GM12875 (cell line): ENCODE results near the gene EDC3.
A peak's percentile ranks its signal among the peaks of the same experiment; 100 is the strongest.
"Not testable (repeated sequence)": the region's sequence is repeated elsewhere in the genome, so short reads cannot be mapped to it uniquely, and the experiment has no call there.

ENCODE experiments used
- H3K4me3 ChIP-seq: one replicate; pipeline ENCODE4 v1.5.1; 2011; ENCODE audit warnings: low read depth, low read length, control low read depth
- TF ChIP-seq, protein P1 (sequence below): IDR thresholded peaks from 2 replicates; pipeline ENCODE4 v1.5.1; 2011; ENCODE audit warnings: low read depth, mild to moderate bottlenecking, control low read depth, inconsistent platforms, low read length, moderate library complexity, borderline replicate concordance; ENCODE audit not compliant: insufficient read depth

EDC3 gene

DNA sequence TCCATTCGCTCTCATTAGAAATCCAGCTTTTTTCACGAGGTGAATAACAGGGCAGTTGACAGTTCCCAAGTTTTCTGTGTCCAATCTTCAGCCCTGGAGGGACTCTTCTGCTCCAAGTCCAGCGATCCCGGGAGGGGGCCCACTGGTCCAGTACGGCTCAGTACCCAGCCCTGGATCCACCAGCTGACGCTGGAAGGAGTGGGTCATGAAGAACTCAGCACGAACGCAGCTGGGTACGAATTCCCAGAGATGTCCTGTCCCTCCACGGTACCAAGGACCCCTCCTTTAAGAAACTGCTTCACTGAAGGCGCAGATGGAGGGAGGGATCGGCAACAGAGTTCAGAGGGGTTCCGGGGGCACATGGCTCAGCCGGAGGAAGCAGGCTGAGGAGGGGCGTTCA, 96.7 kb downstream of the EDC3 start:
- H3K4me3 ChIP-seq = no peak overlapping the region
- TF ChIP-seq, protein P1, sequence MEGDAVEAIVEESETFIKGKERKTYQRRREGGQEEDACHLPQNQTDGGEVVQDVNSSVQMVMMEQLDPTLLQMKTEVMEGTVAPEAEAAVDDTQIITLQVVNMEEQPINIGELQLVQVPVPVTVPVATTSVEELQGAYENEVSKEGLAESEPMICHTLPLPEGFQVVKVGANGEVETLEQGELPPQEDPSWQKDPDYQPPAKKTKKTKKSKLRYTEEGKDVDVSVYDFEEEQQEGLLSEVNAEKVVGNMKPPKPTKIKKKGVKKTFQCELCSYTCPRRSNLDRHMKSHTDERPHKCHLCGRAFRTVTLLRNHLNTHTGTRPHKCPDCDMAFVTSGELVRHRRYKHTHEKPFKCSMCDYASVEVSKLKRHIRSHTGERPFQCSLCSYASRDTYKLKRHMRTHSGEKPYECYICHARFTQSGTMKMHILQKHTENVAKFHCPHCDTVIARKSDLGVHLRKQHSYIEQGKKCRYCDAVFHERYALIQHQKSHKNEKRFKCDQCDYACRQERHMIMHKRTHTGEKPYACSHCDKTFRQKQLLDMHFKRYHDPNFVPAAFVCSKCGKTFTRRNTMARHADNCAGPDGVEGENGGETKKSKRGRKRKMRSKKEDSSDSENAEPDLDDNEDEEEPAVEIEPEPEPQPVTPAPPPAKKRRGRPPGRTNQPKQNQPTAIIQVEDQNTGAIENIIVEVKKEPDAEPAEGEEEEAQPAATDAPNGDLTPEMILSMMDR = no peak

GRCh38 chr15:74598126-74598842, 97.5 kb downstream of the EDC3 start:
- peak overlapping the region; percentile 56 for H3K4me3 ChIP-seq
- TF ChIP-seq, protein P1 = no peak

GRCh38 chr15:74597146-74597705, 98.6 kb downstream of the EDC3 start:
- not testable (repeated sequence) for H3K4me3 ChIP-seq

DNA sequence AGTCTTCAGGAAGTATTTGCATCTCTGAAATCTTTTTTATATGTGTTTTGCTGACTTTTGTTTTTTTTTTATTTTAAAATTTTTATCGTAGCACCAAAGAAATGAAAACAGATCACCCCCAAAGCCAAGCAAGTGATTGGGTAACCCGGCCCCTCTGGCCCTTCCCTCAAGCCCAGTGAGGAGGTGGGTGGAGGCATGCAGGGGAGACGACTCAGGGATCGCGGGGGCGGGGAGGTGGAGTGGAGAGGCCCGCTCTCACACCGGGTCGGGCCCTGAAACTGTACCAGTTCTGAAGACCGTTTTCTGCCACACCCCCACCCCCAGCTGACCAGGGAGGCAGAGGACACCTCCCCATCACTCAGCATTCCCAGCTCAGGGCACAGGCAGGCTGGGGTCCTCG, 99.1 kb downstream of the EDC3 start:
- H3K4me3 ChIP-seq = not testable (repeated sequence)

- H3K4me3 ChIP-seq = no peak overlapping the region
- TF ChIP-seq, protein P1 = no peak
Observed at GRCh38 chr15:74595271-74595670, 100.6 kb downstream of the EDC3 start.

DNA sequence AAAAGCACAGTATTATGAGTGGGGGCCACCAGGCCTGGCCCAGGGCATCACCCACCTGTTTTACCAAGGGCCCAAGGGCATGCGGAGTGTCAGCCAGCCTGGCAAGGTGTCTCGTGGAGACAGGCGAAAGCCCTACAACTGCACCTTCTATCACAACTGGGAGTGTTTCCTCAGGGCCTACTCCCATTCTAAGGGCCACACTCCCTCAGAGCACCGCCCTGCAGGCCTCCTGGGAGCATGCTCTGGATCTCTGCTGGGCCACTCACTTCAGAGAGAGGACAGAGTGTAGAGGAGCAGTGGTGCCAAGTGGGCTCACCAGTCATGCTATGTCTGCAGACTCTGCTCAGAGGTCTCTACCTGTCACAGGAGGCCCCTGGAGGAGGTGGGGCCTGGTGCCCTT, 101.4 kb downstream of the EDC3 start:
- TF ChIP-seq, protein P1 = no peak
- no peak overlapping the region for H3K4me3 ChIP-seq

DNA sequence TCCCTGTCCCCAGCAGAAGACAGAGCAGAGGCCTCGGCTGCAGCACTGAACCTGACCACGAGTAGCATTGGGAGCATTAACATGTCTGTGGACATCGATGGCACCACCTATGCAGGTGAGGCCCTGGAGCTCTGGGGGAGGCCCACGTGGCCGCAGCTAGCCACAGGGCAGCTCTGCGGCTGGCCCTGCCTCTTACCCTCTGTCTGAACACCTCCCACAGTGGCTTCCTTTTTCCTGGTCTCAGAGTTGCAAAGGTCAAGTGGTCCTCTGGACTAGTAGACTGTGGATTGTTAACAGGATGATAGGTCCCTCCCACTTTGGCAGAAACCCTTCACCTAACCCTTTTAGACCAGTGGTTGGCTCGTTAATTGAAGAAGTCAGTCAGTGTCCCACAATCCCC, 102.7 kb downstream of the EDC3 start:
- TF ChIP-seq, protein P1 = no peak

GRCh38 chr15:74592222-74592621, 103.6 kb downstream of the EDC3 start:
- no peak overlapping the region for H3K4me3 ChIP-seq
- TF ChIP-seq, protein P1 = no peak

More for the DNA sequence above, 102.7 kb downstream of the EDC3 start:
- no peak overlapping the region for H3K4me3 ChIP-seq
